Measurements from ENCODE around the gene FAM78A. TPM values are rescaled to one million over a fixed set of nuclear protein-coding genes. Genes with fewer than 3 reads are reported as not detected.
A peak's percentile ranks its signal among the peaks of the same experiment; 100 is the strongest.

The FAM78A gene
- total and polyA plus RNA-seq, 2 of the 8 experiments (the other 6 are each of a cell fraction or from before 2014, with no cell fraction given): 3.1 TPM

- TF ChIP-seq, protein P1, sequence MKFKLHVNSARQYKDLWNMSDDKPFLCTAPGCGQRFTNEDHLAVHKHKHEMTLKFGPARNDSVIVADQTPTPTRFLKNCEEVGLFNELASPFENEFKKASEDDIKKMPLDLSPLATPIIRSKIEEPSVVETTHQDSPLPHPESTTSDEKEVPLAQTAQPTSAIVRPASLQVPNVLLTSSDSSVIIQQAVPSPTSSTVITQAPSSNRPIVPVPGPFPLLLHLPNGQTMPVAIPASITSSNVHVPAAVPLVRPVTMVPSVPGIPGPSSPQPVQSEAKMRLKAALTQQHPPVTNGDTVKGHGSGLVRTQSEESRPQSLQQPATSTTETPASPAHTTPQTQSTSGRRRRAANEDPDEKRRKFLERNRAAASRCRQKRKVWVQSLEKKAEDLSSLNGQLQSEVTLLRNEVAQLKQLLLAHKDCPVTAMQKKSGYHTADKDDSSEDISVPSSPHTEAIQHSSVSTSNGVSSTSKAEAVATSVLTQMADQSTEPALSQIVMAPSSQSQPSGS (IDR thresholded peaks at IDR 0.05; ENCODE audit: low read length): 0 out of 2 replicates have a peak, but pooled peaks have one; percentile 38
- TF ChIP-seq SIRT6 (IDR thresholded peaks at IDR 0.05; ENCODE audit: low read length): no peak
- TF ChIP-seq SIX5 (IDR thresholded peaks at IDR 0.05; ENCODE audit: low read depth, low read length): peak; percentile 63
- TF ChIP-seq HDAC6 (IDR thresholded peaks at IDR 0.05; ENCODE audit: low read depth, low read length): no peak
These were observed 13.2 kb upstream of the FAM78A start, which contains the start of gene PLPP7 (continued) for GRCh38 chr9:131289301-131290035.

All from H1 (cell line).